ENCODE data around the gene RARG. TPM values are rescaled to one million over a fixed set of nuclear protein-coding genes. Genes with fewer than 3 reads are reported as not detected.

RARG gene
- total and polyA plus RNA-seq, 2 of the 8 experiments (the other 6 are each of a cell fraction or from before 2014, with no cell fraction given): 68.6 to 68.9 TPM

- TF ChIP-seq CHD7 (IDR thresholded peaks at IDR 0.05; ENCODE audit: insufficient replicate concordance, low read length): no peak
- no peak for TF ChIP-seq SIRT6 (IDR thresholded peaks at IDR 0.05; ENCODE audit: low read length)
- no peak for TF ChIP-seq SP4 (IDR thresholded peaks at IDR 0.05; ENCODE audit: low read length)
- no peak for TF ChIP-seq YY1 (IDR thresholded peaks at IDR 0.05; ENCODE audit: low read depth, low read length)
- no peak for TF ChIP-seq ATF2 (IDR thresholded peaks at IDR 0.05; ENCODE audit: low read length)
Measured at GRCh38 chr12:53259891-53260290, 27.9 kb upstream of the RARG start (continued).
